Activated naive CD4-positive, alpha-beta T cell treated with Interleukin-2 at 50 U/mL for 16 hours (primary cell): ENCODE results near the gene RPP21.

Experiments used
- DNase-seq: peaks from one replicate; pipeline ENCODE4 v3.0.0-alpha.2; 2020

The RPP21 gene

DNA sequence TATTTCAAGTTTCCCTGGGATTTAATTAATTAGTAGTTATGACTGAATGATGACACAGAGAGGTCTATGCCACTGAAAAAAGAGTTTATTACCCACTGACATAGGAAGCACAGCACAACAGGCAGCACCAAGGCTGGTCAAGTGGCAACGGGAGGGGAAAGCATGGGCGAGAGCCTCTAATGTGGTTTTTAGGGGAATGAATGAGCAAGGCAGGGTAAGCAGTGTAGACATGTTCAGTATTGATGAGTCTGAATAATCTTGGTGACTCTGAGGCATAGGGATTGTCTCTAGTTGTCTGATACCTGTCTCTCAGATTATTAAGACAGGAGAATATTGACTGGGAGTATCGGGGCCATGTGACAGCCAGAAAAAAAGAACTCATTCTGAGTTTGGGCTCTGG is 46.3 kb downstream of the RPP21 start:
- DNase-seq = no peak

DNA sequence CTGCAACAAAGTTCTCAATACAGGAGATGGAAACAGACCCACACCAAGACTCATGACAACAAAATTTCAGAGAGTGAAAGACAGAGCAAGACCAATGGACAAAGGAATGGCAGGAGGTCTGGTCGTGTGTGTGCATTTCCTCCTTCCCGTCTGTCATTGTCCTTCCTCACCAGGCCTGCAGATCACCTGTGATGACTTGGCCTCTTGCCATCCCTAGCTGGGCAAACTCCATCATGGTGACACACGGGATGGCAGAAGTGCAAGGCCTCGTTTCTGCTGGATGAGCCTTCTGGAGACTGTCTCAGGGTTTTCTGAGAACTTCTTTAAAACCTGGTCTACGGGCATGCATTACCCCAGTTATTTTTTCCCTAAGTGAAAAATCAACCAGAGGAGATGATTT is 49.2 kb downstream of the RPP21 start:
- DNase-seq = no peak
